OCI-LY1 (cell line): ENCODE data around the gene PDAP1.

ENCODE experiments used
- EZH2 ChIP-seq: fragments of 200-600 bp; sonication (generic), shearing (Covaris generic); IDR thresholded peaks from 2 replicates; pipeline ENCODE4 v1.8.0; 2017; ENCODE audit warnings: borderline replicate concordance, mixed run types, mild to moderate bottlenecking, antibody characterized with exemption, low read length, moderate library complexity, mixed read lengths
- TF ChIP-seq, protein P1 (sequence below): fragments of 200-600 bp; sonication (generic), shearing (Covaris generic); IDR thresholded peaks from 2 replicates; pipeline ENCODE4 v1.5.1; 2017; ENCODE audit warnings: mild to moderate bottlenecking, antibody characterized with exemption, low read length, moderate library complexity, mixed read lengths

DNA sequence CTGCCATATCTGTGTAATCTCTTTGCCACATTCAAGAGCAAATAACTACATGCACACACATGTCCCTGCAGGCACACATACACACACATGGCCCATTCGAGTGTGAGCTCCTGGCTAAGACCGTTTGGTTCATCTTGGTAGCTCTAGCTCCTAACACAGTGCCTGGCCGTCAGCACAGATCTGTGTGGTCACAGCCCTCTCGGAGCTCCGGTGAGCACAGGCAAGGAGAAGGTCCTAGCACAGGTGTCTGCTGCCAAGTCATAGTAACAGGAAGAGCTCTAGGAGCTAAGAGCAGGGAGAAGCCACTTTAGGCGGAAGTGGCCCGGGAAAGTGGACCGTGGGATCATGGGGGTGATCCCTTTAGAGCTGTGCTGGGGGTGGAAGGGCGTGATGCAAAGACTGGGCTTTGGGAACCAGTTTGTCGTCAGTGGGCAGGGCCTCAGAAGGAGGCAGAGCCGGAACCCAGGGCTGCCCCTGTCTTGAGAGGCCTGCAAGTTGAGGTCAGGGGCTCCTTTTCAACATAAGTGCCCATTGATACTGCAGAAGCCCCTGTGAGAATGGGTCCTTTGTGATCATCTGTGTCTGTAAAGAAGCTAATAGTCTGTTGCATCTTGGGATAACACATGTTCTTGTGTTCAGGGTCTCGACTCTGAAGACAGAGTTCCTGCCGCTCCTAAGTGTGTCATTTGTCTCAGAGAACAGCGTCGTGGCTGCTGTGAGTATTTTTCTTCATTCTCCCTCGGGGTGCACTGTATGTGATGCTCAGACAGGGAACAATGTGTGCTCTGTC, 50.5 kb downstream of the PDAP1 start:
- TF ChIP-seq, protein P1, sequence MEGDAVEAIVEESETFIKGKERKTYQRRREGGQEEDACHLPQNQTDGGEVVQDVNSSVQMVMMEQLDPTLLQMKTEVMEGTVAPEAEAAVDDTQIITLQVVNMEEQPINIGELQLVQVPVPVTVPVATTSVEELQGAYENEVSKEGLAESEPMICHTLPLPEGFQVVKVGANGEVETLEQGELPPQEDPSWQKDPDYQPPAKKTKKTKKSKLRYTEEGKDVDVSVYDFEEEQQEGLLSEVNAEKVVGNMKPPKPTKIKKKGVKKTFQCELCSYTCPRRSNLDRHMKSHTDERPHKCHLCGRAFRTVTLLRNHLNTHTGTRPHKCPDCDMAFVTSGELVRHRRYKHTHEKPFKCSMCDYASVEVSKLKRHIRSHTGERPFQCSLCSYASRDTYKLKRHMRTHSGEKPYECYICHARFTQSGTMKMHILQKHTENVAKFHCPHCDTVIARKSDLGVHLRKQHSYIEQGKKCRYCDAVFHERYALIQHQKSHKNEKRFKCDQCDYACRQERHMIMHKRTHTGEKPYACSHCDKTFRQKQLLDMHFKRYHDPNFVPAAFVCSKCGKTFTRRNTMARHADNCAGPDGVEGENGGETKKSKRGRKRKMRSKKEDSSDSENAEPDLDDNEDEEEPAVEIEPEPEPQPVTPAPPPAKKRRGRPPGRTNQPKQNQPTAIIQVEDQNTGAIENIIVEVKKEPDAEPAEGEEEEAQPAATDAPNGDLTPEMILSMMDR: no peak
- TF ChIP-seq EZH2: no peak
